ENCODE measurements around the gene ZNF683. TPM values are rescaled to one million over a fixed set of nuclear protein-coding genes. Genes with fewer than 3 reads are reported as not detected.

Gene ZNF683
- total RNA-seq, 1 donor from 2014 or later = not detected

Other genes with a start within 250 kb of the ZNF683 start
- 4.8 and 6.0 TPM in 2 replicates for gene FAM110D, start 213.7 kb downstream of the ZNF683 start, total RNA-seq
- gene C1orf232, start 203.8 kb downstream of the ZNF683 start, total RNA-seq = not detected in 2 replicates
- gene ZNF593, start 202.8 kb downstream of the ZNF683 start, total RNA-seq = 28.8 and 29.2 TPM in 2 replicates
- gene ZNF593OS, start 200.9 kb downstream of the ZNF683 start, total RNA-seq = not detected in 2 replicates
- gene CNKSR1, start 195.3 kb downstream of the ZNF683 start, total RNA-seq = not detected in 2 replicates
- not detected in 2 replicates for gene CATSPER4, start 182.1 kb downstream of the ZNF683 start, total RNA-seq
- gene CEP85, start 138.6 kb downstream of the ZNF683 start, total RNA-seq = 4.2 and 4.8 TPM in 2 replicates
- gene SH3BGRL3, start 92.7 kb downstream of the ZNF683 start, total RNA-seq = 16.5 and 17.4 TPM in 2 replicates
- 0.87 and 1.2 TPM in 2 replicates for gene UBXN11, start 66.1 kb downstream of the ZNF683 start, total RNA-seq
- gene CD52, start 54.8 kb downstream of the ZNF683 start, total RNA-seq = not detected in 2 replicates
- 0.44 TPM in 1 of 2 replicates, not detected in the other for gene CRYBG2, start 18.6 kb downstream of the ZNF683 start, total RNA-seq
- not detected in 2 replicates for gene LIN28A, start 38.1 kb upstream of the ZNF683 start, total RNA-seq
- 22.4 and 24.6 TPM in 2 replicates for gene DHDDS, start 59.6 kb upstream of the ZNF683 start, total RNA-seq
- gene HMGN2, start 99.7 kb upstream of the ZNF683 start, total RNA-seq = 70.4 and 173 TPM in 2 replicates
- gene RPS6KA1, start 157.0 kb upstream of the ZNF683 start, total RNA-seq = 10.9 and 12.0 TPM in 2 replicates